Endothelial cell of umbilical vein (primary cell): ENCODE measurements around the gene CCDC195. TPM values are rescaled to one million over a fixed set of nuclear protein-coding genes. Genes with fewer than 3 reads are reported as not detected.

Experiments used
- BruUV-seq: library from RNA; stranded (reverse); fragments of 400-500 nt; replicated peaks from 2 replicates; lab custom pipeline; 2021; lab: Mats Ljungman, UMichigan
- CTCF ChIA-PET: fragments of 300-600, 350-600 bp; sonication (Branson Sonifier 250); formaldehyde crosslinking; loops from one replicate; lab custom pipeline; 2021; ENCODE audit warnings: antibody characterized with exemption, inconsistent platforms; lab: Charles Lee
- POLR2A ChIA-PET: fragments of 300-600, 350-600 bp; sonication (Branson Sonifier 250); formaldehyde crosslinking; loops from one replicate; lab custom pipeline; 2021; ENCODE audit warnings: antibody characterized with exemption, inconsistent platforms; lab: Charles Lee
- DNase-seq: peaks from one replicate; pipeline ENCODE4 v3.0.0-alpha.2; 2011; ENCODE audit warnings: low read depth, low spot score
- FAIRE-seq: peaks from 2 replicates; lab custom pipeline; 2011; peaks lifted over from hg19 to GRCh38; lab: Jason Lieb, UNC
- H2AFZ ChIP-seq: 2 replicates; pipeline ENCODE4 v1.6.0; 2012; ENCODE audit warnings: low read depth, low read length, control low read depth, inconsistent platforms
- H3K27ac ChIP-seq: 2 replicates; pipeline ENCODE4 v1.5.1; 2011; ENCODE audit warnings: low read depth, mild to moderate bottlenecking, control low read depth, low read length, moderate library complexity; ENCODE audit not compliant: insufficient read depth
- H3K27me3 ChIP-seq, 2 experiments: 2 replicates each; pipeline versions ENCODE4 v1.6.0 to v1.6.1; 2011; ENCODE audit warnings: low read length in 2 of 2, mixed read lengths in 1 of 2; ENCODE audit not compliant: control insufficient read depth in 2 of 2, insufficient read depth in 2 of 2
- H3K36me3 ChIP-seq, 2 experiments: 2 replicates in 1 of 2; 3 replicates in 1 of 2; pipeline ENCODE4 v1.5.1; 2011; ENCODE audit warnings: low read length in 2 of 2, mild to moderate bottlenecking in 1 of 2, moderate library complexity in 1 of 2; ENCODE audit not compliant: control insufficient read depth in 2 of 2, insufficient read depth in 2 of 2; ENCODE audit errors: extremely low read depth in 1 of 2
- H3K4me1 ChIP-seq: 3 replicates; pipeline ENCODE4 v1.5.1; 2011; ENCODE audit warnings: mild to moderate bottlenecking, low read length; ENCODE audit not compliant: control insufficient read depth, insufficient read depth; ENCODE audit errors: extremely low read depth
- H3K4me2 ChIP-seq: 2 replicates; pipeline ENCODE4 v1.6.1; 2011; ENCODE audit warnings: low read length, control low read depth, mixed read lengths; ENCODE audit not compliant: insufficient read depth
- H3K4me3 ChIP-seq, 3 experiments: fragments of 200-600 bp in 1 of 3; sonication (generic), shearing (Covaris generic) in 1 of 3; replicated peaks in 1 of 3; 2 replicates each; pipeline ENCODE4 v1.5.1; 2011 to 2016; ENCODE audit warnings: control low read depth in 3 of 3, low read length in 3 of 3, mild to moderate bottlenecking in 2 of 3, inconsistent platforms in 1 of 3, low read depth in 1 of 3, moderate library complexity in 1 of 3; ENCODE audit not compliant: insufficient read depth in 1 of 3
- H3K79me2 ChIP-seq: 2 replicates; pipeline ENCODE4 v1.6.0; 2012; ENCODE audit warnings: low read length, inconsistent platforms; ENCODE audit not compliant: control insufficient read depth, insufficient read depth
- H3K9ac ChIP-seq: replicated peaks from 2 replicates; pipeline ENCODE3; 2011; ENCODE audit warnings: low read length, control low read depth; ENCODE audit not compliant: insufficient read depth; ENCODE audit errors: extremely low read depth
- H3K9me1 ChIP-seq: replicated peaks from 3 replicates; pipeline ENCODE4 v1.6.0; 2011; ENCODE audit warnings: mild to moderate bottlenecking, low read length; ENCODE audit not compliant: control insufficient read depth, insufficient read depth; ENCODE audit errors: extremely low read depth
- H3K9me3 ChIP-seq: replicated peaks from 2 replicates; pipeline ENCODE4 v1.5.1; 2012; ENCODE audit warnings: low read length, inconsistent platforms; ENCODE audit not compliant: control insufficient read depth, insufficient read depth
- H4K20me1 ChIP-seq: replicated peaks from 2 replicates; pipeline ENCODE3; 2011; ENCODE audit warnings: mild to moderate bottlenecking, low read length; ENCODE audit not compliant: control insufficient read depth, insufficient read depth; ENCODE audit errors: extremely low read depth
- CTCF ChIP-seq, 2 donors: IDR thresholded peaks; 1 replicate in 1 of 2; 2 replicates in 1 of 2; pipeline ENCODE4 v1.5.1; 2011; ENCODE audit warnings: low read length in 2 of 2, mild to moderate bottlenecking in 2 of 2, moderate library complexity in 2 of 2, control low read depth in 1 of 2, inconsistent platforms in 1 of 2, low read depth in 1 of 2; ENCODE audit not compliant: insufficient read depth in 1 of 2; ENCODE audit errors: extremely low read depth in 1 of 2
- EZH2 ChIP-seq: IDR thresholded peaks from 2 replicates; pipeline ENCODE4 v1.6.1; 2012; ENCODE audit warnings: borderline replicate concordance, low read depth, mild to moderate bottlenecking, moderate library complexity, low read length, inconsistent platforms; ENCODE audit not compliant: severe bottlenecking
- FOS ChIP-seq: IDR thresholded peaks from 2 replicates; pipeline ENCODE4 v1.6.1; 2011; ENCODE audit warnings: mild to moderate bottlenecking, low read length, moderate library complexity, borderline replicate concordance; ENCODE audit not compliant: insufficient read depth
- GATA2 ChIP-seq: IDR thresholded peaks from 2 replicates; pipeline ENCODE4 v1.7.0; 2011; ENCODE audit warnings: low read depth, mild to moderate bottlenecking, moderate library complexity, mixed read lengths, low read length; ENCODE audit not compliant: insufficient read length, insufficient read depth
- JUN ChIP-seq: IDR thresholded peaks from 2 replicates; pipeline ENCODE4 v1.6.1; 2011; ENCODE audit warnings: borderline replicate concordance, low read depth; ENCODE audit not compliant: insufficient read length, insufficient read depth
- MYC ChIP-seq: IDR thresholded peaks from one replicate; pipeline ENCODE4 v1.6.1; 2011; ENCODE audit warnings: mild to moderate bottlenecking, low read depth, low read length
- POLR2A ChIP-seq: IDR thresholded peaks from 2 replicates; pipeline ENCODE4 v1.6.1; 2012; ENCODE audit warnings: low read depth, mild to moderate bottlenecking, control low read depth, low read length
- POLR2AphosphoS5 ChIP-seq: IDR thresholded peaks from 2 replicates; pipeline ENCODE4 v1.6.1; 2012; ENCODE audit warnings: low read depth, mild to moderate bottlenecking, control low read depth, low read length, moderate library complexity; ENCODE audit not compliant: insufficient read depth
- dilution Hi-C: fragments of 300-500 bp; cut with MboI; formaldehyde crosslinking; loops from one replicate; pipeline ENCODE4 v1.15.0; 2019; ENCODE audit warnings: low sequenced_read_pairs; ENCODE audit not compliant: extremely low pct_ligation_motif_present
- intact Hi-C: fragments of 100-400 bp; cut with micrococcal nuclease; formaldehyde crosslinking; loops from one replicate; pipeline ENCODE4 v1.10.0; 2022
- polyA plus RNA-seq, 4 experiments: library from polyadenylated mRNA; depleted of rRNA in 3 of 4; stranded (reverse) in 3 of 4; unstranded in 1 of 4; fragments of >200 nt; gene quantifications; 2 replicates each; pipeline versions ENCODE4 v1.2.1 to v1.2.3, GENCODE V29; 2011 to 2012; ENCODE audit warnings: missing spikeins in 1 of 4
- total RNA-seq: library from RNA; stranded (reverse); gene quantifications from 2 replicates; pipeline ENCODE4 v1.2.3, GENCODE V29; 2021
- TF ChIP-seq, protein P1 (sequence below): IDR thresholded peaks from 2 replicates; pipeline ENCODE4 v1.6.1; 2011; ENCODE audit not compliant: insufficient read depth, insufficient read length

The CCDC195 gene
- total and polyA plus RNA-seq, 2 donors (not counting 3 experiments of a cell fraction or from before 2014, with no cell fraction given), result not detected

DNA sequence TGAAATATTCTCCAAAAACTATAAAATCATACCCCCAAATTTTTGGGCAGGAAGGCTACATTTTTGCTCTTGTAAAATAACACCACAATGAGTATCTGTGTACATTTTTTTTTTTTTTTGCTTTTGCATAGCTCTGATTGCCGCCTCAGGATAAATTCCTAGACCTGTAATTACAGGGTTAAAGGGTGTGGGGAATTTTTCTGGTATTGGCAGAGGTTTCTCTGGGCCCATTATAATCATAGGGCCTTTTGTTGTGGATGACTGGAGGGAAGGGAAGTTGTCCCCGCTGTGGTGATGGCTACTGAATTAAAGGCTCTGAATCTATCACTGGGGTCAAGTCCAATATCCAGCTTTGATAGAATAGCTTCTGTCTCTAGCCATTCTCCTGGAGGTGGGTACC, 26.6 kb downstream of the CCDC195 start:
- POLR2A ChIA-PET, result no interaction called here
- Histone ChIP-seq H3K36me3 (no peaks in the 10 kb centered on the region), H3K9me3 (no peaks in the 10 kb centered on the region), H3K9ac (no peak overlapping the region), H3K9me1 (no peaks in the 10 kb centered on the region), H2AFZ (no peak overlapping the region), H3K79me2 (no peaks in the 10 kb centered on the region), H3K27ac (no peak overlapping the region), H3K4me2 (no peak overlapping the region), H3K4me1 (no peaks in the 10 kb centered on the region), H4K20me1 (peaks cover 2% of the 10 kb centered on the region), H3K27me3 (no peaks in the 10 kb centered on the region), H3K4me3 (no peak overlapping the region)
- TF ChIP-seq, protein P1, sequence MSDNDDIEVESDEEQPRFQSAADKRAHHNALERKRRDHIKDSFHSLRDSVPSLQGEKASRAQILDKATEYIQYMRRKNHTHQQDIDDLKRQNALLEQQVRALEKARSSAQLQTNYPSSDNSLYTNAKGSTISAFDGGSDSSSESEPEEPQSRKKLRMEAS, result no peak
- TF ChIP-seq POLR2A (no peak), MYC (no peak), POLR2AphosphoS5 (no peak), FOS (no peak), GATA2 (no peak), EZH2 (no peak), CTCF (IDR thresholded peaks at IDR 0.05; ENCODE audit: extremely low read depth in 1 of 2, insufficient read depth in 1 of 2, low read depth in 1 of 2, low read length in 2 of 2) (no peak), JUN (no peak)
- intact Hi-C loops (no loop called here), dilution Hi-C loops (no loop called here)
- FAIRE-seq (peak; percentile 12), DNase-seq (no peak)
- CTCF ChIA-PET, result interaction anchor here (1.2 kb wide), 1 partner anchor 13 kb away, joined by 6 read pairs; no protein-coding TSS in a partner anchor
- no TSS peak for BruUV-seq
